Left renal pelvis (tissue), 4 donors: Measurements from ENCODE around the gene CC2D1B. TPM values are rescaled to one million over a fixed set of nuclear protein-coding genes. Genes with fewer than 3 reads are reported as not detected.

ENCODE experiments used
- DNase-seq, 4 donors: peaks; one replicate each; pipeline ENCODE4 v3.0.0-alpha.2; 2013; ENCODE audit warnings: low read depth in 4 of 4, low spot score in 3 of 4
- polyA plus RNA-seq, 4 donors: library from polyadenylated mRNA; unstranded; fragments of 120-200 nt; gene quantifications; one replicate each; pipeline ENCODE4 v1.2.1, GENCODE V29; 2013; ENCODE audit not compliant: insufficient read length in 4 of 4

CC2D1B gene
- polyA plus RNA-seq, 4 donors: 19.5 to 38.6 (median 36.5) TPM

GRCh38 chr1:52360595-52360968, 5.4 kb downstream of the CC2D1B start:
- DNase-seq: no peak

GRCh38 chr1:52359676-52360594, 6.1 kb downstream of the CC2D1B start:
- no peak for DNase-seq

GRCh38 chr1:52358851-52359497, 7.0 kb downstream of the CC2D1B start:
- DNase-seq: no peak

- DNase-seq: no peak
Measured at GRCh38 chr1:52357397-52357796, 8.6 kb downstream of the CC2D1B start.

- no peak for DNase-seq
Measured at GRCh38 chr1:52356818-52357355, 9.1 kb downstream of the CC2D1B start.

GRCh38 chr1:52355847-52356505, 10.0 kb downstream of the CC2D1B start:
- DNase-seq: no peak

- no peak for DNase-seq
Measured at GRCh38 chr1:52355436-52355835, 10.6 kb downstream of the CC2D1B start.

GRCh38 chr1:52352690-52353089, 13.3 kb downstream of the CC2D1B start:
- no peak for DNase-seq

GRCh38 chr1:52348704-52349300, 17.2 kb downstream of the CC2D1B start:
- no peak for DNase-seq

- no peak for DNase-seq
Measured at GRCh38 chr1:52346653-52347052, 19.4 kb downstream of the CC2D1B start.

GRCh38 chr1:52345252-52345651, 20.8 kb downstream of the CC2D1B start:
- DNase-seq: no peak

- no peak for DNase-seq
Measured at GRCh38 chr1:52343979-52344378, 22.0 kb downstream of the CC2D1B start.

GRCh38 chr1:52341655-52342260, 24.2 kb downstream of the CC2D1B start:
- DNase-seq: no peak

- no peak for DNase-seq
Measured at GRCh38 chr1:52337439-52337838, 28.6 kb downstream of the CC2D1B start.

GRCh38 chr1:52334906-52335528, 31.0 kb downstream of the CC2D1B start:
- DNase-seq: no peak

GRCh38 chr1:52332411-52332810, 33.6 kb downstream of the CC2D1B start:
- no peak for DNase-seq

- DNase-seq: no peak
Measured at GRCh38 chr1:52328615-52329014, 37.4 kb downstream of the CC2D1B start.

- DNase-seq: no peak
Measured at GRCh38 chr1:52325786-52326185, 40.2 kb downstream of the CC2D1B start.

GRCh38 chr1:52323731-52324130, 42.3 kb downstream of the CC2D1B start:
- DNase-seq: no peak

- no peak for DNase-seq
Measured at GRCh38 chr1:52321061-52321460, 44.9 kb downstream of the CC2D1B start.
